ENCODE data around the gene SLC24A3.
A peak's percentile ranks its signal among the peaks of the same experiment; 100 is the strongest.
"Not testable (repeated sequence)": the region's sequence is repeated elsewhere in the genome, so short reads cannot be mapped to it uniquely, and the experiment has no call there.

Gene SLC24A3

DNA sequence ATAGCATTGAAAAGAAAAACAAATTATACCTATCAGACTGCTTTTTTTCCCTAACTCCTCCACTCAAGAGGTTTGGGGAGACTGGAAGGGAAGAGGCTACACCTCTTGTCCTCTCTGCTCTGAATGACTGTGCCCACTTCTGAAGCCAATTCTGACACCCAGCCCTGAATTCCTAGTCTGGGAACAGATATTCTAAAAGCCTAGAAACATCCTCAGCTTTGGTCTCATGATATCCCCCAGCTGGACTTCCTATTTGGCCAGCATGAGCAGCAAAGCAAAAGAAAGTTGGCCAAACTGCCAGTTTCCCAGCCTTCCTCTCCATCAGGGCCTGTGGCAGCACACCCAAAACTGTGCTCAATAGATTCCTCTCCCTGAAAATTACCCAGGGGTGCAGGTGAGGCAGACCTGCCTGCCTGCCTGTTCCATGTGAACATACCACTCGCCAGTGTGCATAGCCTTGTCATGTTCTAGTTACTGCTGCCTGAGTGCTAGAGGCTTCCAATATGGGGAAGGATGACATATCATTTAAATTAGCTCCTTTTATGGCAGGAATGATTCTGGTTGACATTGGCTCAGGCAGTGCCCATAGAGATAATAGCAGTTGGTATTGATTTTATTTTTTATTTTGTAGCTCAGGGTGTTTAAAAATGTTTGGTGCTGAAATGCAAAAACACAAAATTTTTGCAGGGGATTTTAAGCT lies 393.5 kb downstream of the SLC24A3 start:
- DNase-seq: no peak

DNA sequence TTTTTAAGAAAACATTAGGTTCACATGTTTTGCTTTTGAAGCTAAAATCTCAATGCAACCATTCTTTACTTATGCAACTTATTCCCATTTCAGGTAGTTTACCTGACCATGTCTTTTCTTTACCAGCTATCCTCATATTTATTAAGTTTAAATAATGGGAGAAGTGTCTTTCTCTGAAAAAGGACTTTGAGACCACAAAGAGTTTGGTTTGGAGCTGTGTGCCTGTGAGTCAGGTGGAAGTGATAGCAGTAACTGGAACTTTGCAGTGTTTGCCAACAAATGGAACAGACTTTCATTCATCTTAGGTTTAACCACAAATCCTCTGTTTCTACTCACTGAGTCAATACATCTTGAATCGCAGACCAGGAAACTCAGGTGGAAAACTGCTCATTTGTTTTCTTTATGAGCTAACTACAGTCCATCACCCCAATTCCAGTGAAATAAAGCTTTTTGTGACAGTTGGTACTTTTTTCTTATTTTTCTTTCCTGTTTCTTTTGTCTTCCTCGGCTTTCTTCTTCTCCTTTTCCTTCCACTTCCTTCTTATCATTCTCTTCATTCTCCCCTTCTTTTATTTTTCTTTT lies 397.3 kb downstream of the SLC24A3 start:
- no peak for DNase-seq

DNA sequence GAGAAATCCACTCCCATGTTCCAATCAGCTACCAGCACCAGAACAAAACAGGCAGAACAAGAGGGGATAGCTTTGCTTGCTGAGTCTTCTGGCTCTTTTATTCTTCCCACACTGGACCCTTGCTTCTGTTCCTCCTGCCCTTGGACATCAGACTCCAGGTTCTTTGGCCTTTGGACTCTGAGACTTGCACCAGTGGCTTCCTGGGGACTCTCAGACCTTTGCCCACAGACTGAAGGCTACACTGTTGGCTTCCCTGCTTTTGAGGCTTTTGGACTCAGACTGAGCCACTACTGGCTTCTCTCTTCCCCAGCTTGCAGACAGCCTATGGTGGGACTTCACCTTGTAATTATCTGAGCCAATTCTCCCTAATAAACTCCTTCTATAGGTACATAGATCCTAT lies 403.2 kb downstream of the SLC24A3 start:
- DNase-seq: no peak

DNA sequence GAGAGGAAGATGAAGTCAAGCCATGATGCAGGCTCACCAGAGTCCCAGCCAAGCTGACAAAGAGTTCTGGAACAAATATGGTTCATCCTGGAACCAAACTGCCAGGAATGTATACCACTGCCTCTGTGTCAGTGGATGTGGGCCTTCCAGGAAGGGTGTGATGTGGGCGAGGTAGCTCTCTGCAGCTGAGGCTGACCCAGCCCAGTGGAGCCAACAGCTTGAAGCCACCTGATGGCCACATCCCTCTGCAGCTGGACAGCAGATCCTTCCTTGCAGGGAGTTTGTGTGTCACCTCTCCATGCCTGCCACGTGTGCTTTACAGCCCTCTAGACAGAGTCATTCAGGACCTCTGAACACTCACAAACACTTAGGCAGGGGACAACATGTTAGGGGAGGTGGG lies 403.6 kb downstream of the SLC24A3 start:
- DNase-seq: no peak

- no peak for DNase-seq
These were observed 404.2 kb downstream of the SLC24A3 start for GRCh38 chr20:19616620-19617019.

DNA sequence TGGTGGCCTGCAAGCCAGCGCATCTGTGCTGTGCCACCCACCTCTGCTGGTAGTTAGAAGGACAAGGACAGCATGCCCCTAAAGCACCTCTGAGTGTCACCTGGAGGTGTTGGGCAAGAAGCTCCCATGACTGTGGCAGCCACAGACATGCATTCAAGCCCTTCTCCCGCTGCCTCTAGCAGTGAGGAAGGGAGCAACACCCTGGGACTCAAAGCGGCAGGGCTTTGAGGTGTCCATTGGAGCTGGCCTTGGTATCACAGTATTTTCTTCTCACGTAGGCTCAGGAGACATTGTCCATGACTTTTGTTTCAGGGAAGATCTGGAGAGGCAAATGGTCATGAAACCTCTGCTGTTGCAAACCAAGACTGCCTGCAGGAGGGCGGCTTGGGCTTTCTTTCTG lies 404.8 kb downstream of the SLC24A3 start:
- DNase-seq: no peak

DNA sequence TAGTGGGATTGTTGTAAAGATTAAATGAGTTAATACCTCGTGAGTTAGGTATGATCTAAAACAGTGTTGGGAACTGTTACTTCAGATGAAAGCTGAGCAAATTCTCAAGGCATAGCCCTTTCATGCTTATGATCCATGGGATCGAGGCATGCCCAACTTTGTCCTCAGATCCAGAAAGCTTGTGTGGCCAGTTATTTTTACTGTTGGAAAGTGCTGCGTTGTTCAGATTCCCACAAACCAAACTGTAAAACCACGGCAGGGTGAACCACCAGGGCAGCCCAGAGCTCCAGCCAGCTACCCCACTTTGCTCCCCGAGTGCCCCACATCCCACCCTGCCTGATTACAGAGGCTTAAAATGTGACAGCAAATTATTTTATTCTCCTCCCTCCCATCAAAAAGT lies 406.3 kb downstream of the SLC24A3 start:
- DNase-seq: no peak

DNA sequence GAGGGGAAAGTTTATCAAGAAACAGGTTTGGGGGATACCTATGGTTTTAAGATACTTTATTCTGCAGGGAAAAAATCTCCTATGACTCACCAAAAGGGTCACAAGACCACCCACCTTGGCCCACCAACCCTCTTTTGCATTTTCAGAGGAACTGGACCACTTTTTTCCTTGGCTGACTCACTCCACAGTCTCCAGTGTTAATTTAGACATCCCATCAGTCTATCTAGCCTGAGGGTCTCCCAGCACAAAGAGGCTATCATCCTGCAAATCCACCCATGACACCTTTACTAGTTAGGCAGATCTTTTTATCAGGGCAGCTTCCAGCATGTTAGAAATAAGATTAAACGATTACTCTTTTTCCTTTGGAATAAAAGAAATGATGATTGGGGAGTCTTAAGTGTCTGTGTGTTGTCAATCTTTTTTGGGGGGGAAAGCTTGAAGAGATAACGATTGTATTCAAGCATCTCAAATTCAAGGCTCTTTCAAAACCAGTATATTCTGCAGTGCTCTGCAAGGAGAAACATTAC lies 407.5 kb downstream of the SLC24A3 start:
- no peak for DNase-seq

GRCh38 chr20:19620446-19620845 lies 408.0 kb downstream of the SLC24A3 start:
- no peak for DNase-seq

DNA sequence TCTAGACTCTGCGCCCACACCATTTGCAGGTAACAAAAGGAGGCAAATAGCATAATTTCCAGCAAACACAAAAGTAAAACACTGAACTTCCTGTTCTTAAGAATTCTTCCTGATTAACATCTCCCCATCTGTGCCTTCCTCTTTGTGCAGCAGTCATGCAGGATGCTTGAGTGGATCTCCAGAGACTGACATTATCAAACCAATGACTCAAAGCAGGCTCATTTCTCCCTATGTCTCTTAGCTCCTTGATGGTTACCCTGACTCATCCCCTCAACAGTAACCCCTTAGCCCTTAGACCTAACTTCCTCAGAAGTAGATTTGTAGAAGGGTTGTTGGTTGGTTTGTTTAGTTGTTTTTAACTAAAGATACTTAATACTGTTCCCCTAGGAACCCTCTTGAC lies 408.6 kb downstream of the SLC24A3 start:
- no peak for DNase-seq

GRCh38 chr20:19624221-19624965 lies 412.0 kb downstream of the SLC24A3 start:
- DNase-seq: no peak

- no peak for DNase-seq
These were observed 413.0 kb downstream of the SLC24A3 start for GRCh38 chr20:19625426-19625825.

- DNase-seq: no peak
These were observed 414.5 kb downstream of the SLC24A3 start for GRCh38 chr20:19626896-19627295.

DNA sequence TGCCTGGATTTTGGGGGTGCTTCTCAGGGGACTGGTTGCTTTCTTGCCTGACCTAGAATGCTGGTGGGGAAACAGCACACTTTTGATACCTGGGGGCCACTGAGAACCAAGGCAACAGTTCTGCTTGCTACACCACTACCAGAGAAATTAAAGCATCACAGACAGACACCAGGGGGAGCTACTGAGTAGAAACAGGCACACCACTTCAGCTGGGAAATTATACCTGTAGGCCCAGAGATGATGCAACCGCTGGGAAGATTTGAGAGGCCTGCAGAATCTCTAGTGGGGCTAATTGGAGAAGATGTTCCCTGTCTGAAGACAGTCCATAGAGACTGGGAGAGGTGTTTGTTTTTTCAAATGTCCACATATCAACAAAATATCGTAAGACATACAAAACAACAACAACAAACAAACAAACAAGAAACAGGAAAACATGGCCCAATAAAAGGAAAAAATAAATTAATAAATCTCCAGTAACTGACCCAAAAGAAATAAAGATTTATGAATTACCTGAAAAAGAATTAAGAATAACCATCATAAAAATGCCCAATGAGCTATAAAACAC lies 416.2 kb downstream of the SLC24A3 start:
- peak; percentile 39 for DNase-seq

GRCh38 chr20:19631410-19631809 lies 419.0 kb downstream of the SLC24A3 start:
- DNase-seq: no peak

GRCh38 chr20:19633985-19634384 lies 421.5 kb downstream of the SLC24A3 start:
- no peak for DNase-seq

GRCh38 chr20:19639471-19640045 lies 427.1 kb downstream of the SLC24A3 start:
- not testable (repeated sequence) for DNase-seq

DNA sequence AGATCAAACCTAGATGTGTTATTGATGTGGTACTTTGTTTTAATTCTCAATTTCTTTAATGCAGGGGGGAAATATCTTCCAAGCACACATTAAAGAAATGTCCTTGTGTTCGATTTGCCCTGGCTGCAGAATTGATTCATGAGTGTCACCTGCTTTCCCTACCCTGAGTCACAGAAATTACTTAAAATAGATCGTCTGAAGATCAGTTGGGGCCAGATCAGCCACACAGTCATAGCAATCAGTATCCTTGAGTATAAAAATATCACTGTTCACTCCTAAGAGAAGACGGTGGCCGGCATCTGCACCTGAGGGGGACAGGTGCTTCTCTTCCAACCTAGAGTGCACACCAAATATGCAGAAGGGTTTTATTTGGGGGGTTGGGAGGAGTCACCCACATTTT lies 430.4 kb downstream of the SLC24A3 start:
- no peak for DNase-seq

DNA sequence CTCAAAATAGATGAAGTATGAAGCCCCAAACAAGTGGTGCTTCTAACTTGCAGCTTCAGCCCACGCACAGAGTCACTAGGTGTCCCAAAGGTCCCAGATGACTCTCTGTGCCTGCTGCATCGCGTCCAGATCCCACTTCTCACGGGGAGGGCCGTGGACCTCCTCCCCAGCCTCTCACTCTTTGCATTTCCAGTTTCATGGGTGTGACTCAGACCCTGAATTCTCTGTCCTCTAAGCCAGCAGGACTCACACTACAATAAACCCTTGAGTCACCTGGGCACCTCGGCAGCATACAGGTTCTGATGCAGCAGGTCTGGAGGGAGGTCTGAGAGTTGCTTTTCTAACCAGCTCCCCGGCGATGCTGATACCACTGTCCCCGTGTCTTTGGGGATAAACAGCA lies 431.6 kb downstream of the SLC24A3 start:
- DNase-seq: no peak

GRCh38 chr20:19646963-19647362 lies 434.5 kb downstream of the SLC24A3 start:
- no peak for DNase-seq

DNA sequence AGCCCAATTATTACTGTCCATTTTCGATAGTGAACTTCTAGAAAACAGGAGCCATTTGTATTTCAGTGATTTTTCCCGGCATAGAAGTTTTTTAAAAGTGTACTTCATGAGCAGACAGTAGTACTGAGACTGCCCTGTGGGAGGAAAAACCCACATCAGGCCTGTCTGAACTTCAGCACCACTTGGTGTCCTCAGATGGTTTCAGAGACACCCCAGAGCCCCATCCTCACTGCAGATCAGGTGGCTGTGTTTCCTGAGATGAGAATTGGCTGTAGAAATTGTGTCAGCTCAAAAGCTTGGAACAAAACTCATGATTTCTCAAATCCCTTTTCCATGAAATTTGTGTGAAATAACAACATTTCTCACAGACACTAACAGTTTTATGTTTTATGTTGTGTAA lies 435.6 kb downstream of the SLC24A3 start:
- no peak for DNase-seq

- no peak for DNase-seq
These were observed 436.6 kb downstream of the SLC24A3 start for GRCh38 chr20:19649041-19649440.

DNA sequence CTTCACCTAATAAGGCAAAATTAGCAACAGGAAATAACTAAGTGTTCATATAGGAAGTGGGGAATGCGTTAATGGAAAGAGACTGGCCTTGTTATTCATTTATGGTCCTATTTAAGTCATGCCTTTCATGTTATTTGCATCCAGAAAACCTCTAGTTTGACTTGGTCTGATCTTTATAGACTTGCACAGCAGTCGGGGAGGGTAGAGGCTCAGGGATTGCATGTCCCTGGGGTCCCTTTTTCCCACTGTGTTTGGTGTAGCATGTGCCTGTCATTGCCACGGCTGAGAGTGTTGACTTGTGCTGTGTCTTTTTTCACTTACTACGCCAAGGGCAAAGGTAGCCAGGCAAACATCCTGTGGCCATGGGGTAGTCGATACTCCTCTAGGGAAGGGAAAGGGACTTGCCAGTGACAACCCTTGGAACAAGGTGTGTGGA lies 440.2 kb downstream of the SLC24A3 start:
- no peak for DNase-seq

Data from NCI-H1048 (cell line).